ENCODE data around the gene VPS8. TPM values are rescaled to one million over a fixed set of nuclear protein-coding genes. Genes with fewer than 3 reads are reported as not detected.

The VPS8 gene
- total RNA-seq, 1 experiment from 2014 or later = 39.7 TPM

GRCh38 chr3:184800349-184800930 is 11.5 kb upstream of the VPS8 start:
- Histone ChIP-seq H3K56ac (ENCODE audit: insufficient read length, low read depth, low read length) (no peak overlapping the region), H3K4me1 (ENCODE audit: insufficient read depth, low read length) (no peaks in the 10 kb centered on the region), H2AFZ (ENCODE audit: low read length) (no peak overlapping the region), H2BK12ac (ENCODE audit: insufficient read length, low read depth, low read length) (no peak overlapping the region), H3K27me3 (ENCODE audit: insufficient read depth, low read length) (no peaks in the 10 kb centered on the region), H3K23me2 (ENCODE audit: insufficient read length, low read depth, low read length, poor library complexity, severe bottlenecking) (no peaks in the 10 kb centered on the region), H2BK120ac (ENCODE audit: low read depth, low read length, poor library complexity, severe bottlenecking) (no peak overlapping the region), H3K14ac (ENCODE audit: insufficient read depth, low read length) (no peak overlapping the region), H3K23ac (ENCODE audit: insufficient read length, low read depth, low read length) (no peak overlapping the region), H2BK15ac (ENCODE audit: low read depth, low read length) (no peak overlapping the region), H3K79me1 (ENCODE audit: insufficient read depth, low read depth, low read length, poor library complexity, severe bottlenecking) (no peaks in the 10 kb centered on the region), H4K91ac (ENCODE audit: insufficient read length, low read depth, low read length) (no peak overlapping the region), H3K79me2 (ENCODE audit: insufficient read depth, low read length) (no peaks in the 10 kb centered on the region), H4K5ac (ENCODE audit: insufficient read length, low read depth, low read length) (no peak overlapping the region), H2BK5ac (ENCODE audit: insufficient read length, low read length) (no peak overlapping the region), H3K9me3 (ENCODE audit: control insufficient read depth, low read depth, low read length) (no peaks in the 10 kb centered on the region), H3K4me2 (ENCODE audit: insufficient read depth, insufficient read length, low read length) (no peak overlapping the region), H3T11ph (ENCODE audit: low read length) (no peak overlapping the region), H3K9ac (ENCODE audit: extremely low read depth, insufficient read length, low read length) (no peak overlapping the region), H3K4ac (ENCODE audit: low read depth, low read length) (no peak overlapping the region), H4K20me1 (ENCODE audit: control insufficient read depth, insufficient read depth, insufficient read length) (no peaks in the 10 kb centered on the region), H2AK5ac (ENCODE audit: insufficient read length, low read length) (no peak overlapping the region), H2BK20ac (ENCODE audit: low read depth, low read length, poor library complexity, severe bottlenecking) (no peak overlapping the region), H3K27ac (ENCODE audit: insufficient read length, low read depth, low read length) (no peak overlapping the region), H3K18ac (ENCODE audit: insufficient read length, low read depth, low read length) (no peak overlapping the region), H4K8ac (replicated peaks; ENCODE audit: insufficient read length, low read depth, low read length) (no peak overlapping the region)
- peaks cover 8% of the 10 kb centered on the region for H3K27me3 Mint-ChIP-seq (ENCODE audit: low read depth)
- no peak overlapping the region for H3K27ac Mint-ChIP-seq
- DNase-seq = no peak
- no peak overlapping the region for H3K4me3 Mint-ChIP-seq
- WGBS (ENCODE audit: extremely low coverage, insufficient read length, low lambda C conversion rate) = no CpG with 5 or more reads among the region's 6 CpGs
- peaks cover 3 to 4% of the 10 kb centered on the region in 2 experiments; a peak in 3 of 5 replicates for H3K9me3 Mint-ChIP-seq
- peaks cover 2 to 6% of the 10 kb centered on the region in 2 experiments for H3K4me1 Mint-ChIP-seq
- no peaks in the 10 kb centered on the region for H3K36me3 Mint-ChIP-seq (ENCODE audit: insufficient read depth in 1 of 3, low read depth in 3 of 3)
- no peak for TF ChIP-seq CTCF (conservative IDR thresholded peaks at IDR 0.05)
